Eye (tissue), 1 donor: ENCODE results near the gene ESPL1.

ENCODE experiments used
- DNase-seq: peaks from one replicate; pipeline ENCODE4 v3.0.0-alpha.2; 2015

The ESPL1 gene

DNA sequence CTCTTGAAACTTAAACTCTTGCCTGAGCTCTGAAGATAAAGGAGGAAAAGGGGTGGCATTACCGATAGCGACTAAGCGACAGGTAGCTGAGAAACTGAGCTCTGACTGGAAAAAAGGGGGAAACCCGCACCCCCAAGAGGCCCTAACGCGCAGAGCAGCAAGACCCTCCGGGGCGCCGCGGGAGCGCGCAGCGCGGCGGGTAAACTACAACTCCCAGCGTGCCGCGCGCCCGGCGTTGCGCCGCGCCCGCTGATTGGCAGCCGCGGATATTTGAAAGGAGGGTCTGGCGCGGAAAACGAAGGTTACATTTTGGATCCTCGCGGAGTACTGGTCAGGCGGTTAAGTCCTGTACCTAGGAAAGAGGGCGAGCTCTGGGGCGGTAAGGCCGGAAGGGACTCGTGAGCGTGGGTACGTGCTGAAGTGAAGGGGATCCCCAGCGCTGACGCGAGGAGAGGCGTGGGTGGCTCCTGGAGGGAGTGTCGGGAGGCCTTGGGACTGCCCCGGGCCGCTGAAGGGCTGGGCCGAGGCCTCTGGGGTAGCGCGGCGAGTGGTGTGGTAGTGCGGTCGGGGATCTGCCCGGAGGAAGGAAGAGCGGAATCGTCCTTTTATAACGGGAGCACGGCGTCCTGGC, at the start of gene ESPL1:
Gene ESPL1, plus strand, starts transcription at position 301 of the 631 bp plus-strand sequence. CDS start 468 bp downstream, outside the sequence.
- peak; percentile 91 for DNase-seq

DNA sequence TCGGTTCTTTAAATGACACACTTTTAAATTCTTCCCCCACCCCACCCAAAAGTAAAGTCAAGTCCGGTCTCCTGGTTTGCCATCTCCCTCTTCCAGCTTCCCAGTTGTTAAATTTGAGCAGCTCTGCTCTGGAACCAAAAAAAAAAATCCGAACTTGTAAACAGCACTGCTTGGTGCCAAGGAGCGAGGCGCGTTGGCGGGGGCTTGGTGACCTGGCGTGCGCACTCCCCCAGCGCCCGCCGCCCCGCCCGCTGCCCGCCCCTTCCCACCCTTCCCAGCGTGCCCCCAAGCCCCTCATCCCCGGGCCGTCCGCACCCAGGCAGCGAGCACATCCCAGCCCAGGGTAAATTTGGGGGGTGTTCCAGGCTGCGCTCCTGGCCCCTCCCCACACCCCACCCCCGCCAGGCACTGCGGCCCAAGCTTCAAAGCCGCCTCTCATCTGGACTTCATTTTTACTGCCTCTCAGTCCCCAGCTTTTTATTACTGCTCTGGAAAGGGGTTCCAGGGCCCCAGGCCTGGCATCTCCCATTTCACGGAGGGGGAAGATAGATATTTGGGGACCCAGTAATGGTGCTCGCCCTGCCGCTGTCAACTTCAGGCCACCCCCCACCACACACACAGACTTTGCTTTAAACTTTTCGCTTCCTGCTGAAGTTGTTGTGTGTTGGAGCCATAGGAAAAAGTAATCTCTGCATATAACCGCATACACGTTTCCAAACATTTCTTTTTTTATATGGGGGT, 49.4 kb upstream of the ESPL1 start:
- peak; percentile 48 for DNase-seq

DNA sequence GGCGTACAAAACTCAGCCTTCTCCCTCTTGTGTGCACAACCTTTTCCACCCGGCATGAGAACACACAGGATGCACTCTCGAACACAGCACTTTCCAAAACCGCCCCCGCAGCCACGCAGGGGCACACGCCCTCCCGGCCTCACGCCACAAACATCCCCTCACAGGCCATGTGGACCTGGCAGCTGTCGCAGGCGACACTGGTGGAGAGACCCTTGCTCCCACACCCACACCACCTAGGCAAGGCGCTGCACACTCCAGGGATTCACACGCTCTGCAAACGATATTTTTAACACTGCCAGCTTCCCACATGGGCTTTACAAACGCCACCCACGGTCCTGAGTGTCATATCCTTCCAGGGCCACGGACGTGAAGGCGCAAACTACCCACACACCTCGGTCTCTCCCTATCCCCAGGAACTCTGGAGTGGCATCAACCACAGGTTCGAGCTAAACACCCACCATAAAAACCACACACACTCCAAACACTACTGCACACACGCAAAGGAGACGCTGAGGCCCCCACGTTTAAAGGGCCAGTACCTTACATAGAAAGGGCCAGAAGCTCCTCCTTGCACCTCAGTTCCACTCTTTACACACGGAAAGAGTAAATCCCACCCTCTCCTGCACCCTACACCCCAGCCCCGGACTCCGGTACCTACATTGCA, 48.7 kb upstream of the ESPL1 start:
- DNase-seq: peak; percentile 68

DNA sequence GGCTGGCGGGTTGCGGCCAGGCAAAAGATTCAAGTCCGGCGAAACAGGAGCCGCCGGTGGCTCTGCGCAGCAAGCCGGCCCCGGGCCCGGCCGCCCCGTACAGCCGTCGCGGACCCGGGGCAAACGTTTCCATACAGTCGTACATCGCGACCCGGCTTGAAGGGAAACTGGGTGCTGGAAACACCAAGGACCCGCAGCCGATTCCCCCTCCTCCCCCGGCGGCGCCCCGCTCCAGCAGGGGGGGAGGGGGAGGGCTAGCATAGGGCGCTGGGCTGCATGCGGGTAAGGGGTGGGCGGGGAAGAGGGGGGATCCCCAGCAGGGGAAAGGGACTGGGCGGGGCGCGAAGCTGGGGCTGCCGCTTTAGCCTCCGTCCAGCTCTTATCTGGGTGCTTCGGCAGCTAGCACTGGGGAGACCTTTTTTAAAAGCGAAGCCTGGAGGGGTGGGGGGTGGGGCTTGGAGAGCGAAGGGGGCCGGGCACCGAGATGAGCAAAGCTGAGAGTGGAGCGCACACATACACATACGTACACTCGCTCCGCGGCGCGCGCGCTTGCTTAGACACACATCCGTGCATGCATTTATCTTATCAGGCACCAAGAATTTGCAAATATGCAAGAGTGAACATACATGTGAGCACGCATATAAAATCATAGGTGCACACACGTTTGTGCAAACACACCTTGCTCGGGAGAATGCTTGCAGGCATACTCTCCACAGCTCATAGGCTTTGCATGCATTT, 48.0 kb upstream of the ESPL1 start:
- DNase-seq: peak; percentile 90

DNA sequence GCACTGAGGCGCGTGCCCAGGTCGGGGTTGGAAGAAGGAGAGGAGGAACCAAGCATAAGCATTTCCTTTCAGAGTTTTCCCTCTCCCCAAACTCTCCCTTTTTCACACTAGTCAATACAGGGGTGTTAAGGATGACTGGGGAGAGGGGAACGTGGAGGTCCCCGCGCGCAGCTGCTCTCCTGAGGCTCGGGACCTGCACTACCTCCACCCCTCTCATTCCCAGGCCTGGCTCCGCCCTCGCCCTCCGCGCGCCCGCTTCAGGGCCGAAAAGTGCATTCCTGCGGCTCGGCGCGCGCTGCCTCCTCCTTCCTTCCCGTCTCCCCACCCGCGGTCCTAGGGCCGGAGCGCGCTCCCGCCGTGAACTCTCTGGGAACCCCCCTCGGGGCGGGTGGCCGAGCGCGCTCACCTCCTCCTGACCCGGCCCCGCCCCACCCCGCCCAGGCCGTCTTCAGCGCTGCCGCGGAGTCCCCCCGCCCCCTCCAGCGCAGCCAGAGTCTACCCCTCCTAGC, 47.4 kb upstream of the ESPL1 start:
- DNase-seq: peak; percentile 94

DNA sequence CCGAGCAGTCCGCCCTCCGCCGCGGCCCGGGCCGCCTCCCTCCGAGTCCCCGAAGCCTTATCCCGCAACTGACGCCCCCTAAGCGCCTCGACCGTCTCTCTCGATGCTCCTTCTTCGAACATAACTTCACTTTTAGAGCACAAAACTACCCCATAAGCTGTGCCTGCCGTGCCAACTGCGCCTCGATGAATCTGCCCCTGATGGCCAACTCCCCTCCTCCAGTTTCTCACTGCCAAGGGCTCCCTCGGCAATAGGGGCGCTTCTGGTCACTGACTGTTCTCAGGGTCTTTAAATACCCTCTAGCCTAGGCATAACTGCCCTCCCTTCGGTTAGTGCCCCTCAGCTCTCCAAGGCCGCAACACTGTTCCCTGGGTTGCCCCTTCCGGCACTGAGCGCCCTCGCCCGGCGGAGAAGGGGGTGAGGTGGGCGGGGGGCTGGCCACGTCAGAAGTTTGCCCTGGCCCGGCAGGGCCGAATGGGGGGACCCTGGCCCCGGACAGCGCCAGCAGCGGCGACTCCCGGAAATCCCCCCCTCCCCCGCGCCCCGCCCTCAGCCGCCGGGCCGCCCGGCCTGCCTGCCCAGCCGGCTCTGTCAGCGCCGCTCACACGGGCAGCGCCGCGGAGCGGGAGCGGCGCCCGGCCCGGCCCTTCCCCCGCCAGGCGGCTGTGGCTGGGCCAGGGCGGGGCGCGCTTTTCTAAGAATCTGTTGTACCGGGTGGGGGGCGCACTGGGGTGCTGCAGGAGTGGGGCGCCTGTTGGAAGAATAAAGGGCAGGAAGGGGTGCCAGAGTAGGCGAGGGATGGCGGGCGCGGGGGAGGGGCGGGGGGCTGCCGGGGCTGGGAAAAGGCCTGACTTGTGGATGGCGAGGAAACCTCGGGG, 46.7 kb upstream of the ESPL1 start:
- peak; percentile 87 for DNase-seq

DNA sequence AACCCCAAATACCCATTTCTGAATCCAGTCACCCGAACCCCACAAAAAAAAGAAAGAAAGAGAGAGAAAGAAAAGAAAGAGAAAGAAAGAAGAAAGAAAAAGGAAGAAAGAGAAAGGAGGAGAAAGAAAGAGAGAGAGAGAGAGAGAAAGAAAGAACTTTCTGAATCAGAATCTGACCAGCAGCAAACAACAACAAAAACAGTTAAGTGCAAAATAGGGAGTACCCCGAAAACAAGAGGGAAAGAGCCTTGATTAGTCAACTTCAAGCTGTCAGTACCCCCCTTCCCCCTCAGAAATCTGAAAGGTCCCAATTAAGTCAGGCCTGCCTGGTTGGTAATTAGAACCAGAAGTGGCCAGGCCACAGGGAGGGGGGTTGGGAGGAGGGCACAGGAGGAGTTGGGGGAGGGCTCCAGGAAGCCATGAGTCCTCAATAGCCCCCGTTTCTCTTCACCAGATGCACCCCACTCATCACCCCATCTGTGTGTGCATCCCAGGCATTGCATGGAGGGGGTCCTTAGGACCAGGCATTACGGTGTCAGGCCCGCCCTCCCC, 45.9 kb upstream of the ESPL1 start:
- peak; percentile 73 for DNase-seq

DNA sequence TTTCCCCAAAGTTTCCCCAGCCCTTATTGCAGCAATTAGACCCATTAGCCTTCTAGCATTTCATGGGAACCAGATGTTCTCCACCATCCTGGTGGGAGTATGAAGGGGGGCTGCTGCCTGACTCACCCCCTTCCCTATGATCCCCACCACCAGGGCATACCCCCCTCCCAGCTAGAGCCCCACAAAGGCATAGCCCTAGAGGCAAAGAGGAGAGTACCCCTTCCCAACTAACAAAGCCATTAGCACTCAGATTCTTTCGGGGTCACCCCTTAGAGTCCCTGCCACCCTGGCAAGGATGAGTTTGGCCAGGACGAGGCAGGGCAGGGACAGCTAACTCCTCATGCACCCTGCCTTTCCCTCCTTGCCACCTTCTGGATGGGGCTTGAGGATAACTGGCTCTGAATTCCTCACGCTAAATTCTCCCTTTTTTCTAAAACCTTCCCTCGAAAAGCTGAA, 45.3 kb upstream of the ESPL1 start:
- peak; percentile 66 for DNase-seq

DNA sequence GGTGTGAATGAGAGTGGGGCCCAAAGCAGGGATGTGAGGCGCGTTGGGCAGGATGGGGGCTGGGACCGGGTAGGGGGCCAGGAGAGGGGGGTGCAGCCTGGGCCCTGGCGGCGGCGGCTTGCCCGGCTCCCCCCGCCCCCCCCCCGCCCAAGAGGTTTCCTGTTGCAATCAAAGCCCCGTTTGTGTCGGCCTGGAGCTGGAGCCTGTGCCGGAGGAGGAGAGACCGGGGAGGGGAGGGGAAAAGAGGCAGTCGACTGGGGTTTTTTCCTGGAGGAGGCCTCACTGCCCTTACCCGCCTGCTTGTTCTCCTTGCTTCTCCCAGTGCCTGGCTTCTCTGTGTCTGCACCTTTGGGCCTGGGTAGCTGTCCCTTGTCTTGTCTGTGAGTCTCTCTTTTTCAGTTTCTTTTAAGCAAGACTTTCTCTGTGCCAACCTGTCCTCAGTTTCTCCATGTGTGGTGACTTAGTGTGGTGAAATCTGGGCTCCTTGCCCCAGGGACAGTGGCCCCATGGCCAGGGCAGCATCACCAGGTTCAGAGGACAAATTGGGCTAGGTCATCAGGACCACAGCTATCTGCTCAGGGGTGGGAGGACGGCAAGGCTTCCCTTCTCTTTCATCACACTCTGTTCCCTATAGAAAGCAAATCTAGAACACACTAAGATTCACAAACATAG, 44.6 kb upstream of the ESPL1 start:
- DNase-seq: no peak

DNA sequence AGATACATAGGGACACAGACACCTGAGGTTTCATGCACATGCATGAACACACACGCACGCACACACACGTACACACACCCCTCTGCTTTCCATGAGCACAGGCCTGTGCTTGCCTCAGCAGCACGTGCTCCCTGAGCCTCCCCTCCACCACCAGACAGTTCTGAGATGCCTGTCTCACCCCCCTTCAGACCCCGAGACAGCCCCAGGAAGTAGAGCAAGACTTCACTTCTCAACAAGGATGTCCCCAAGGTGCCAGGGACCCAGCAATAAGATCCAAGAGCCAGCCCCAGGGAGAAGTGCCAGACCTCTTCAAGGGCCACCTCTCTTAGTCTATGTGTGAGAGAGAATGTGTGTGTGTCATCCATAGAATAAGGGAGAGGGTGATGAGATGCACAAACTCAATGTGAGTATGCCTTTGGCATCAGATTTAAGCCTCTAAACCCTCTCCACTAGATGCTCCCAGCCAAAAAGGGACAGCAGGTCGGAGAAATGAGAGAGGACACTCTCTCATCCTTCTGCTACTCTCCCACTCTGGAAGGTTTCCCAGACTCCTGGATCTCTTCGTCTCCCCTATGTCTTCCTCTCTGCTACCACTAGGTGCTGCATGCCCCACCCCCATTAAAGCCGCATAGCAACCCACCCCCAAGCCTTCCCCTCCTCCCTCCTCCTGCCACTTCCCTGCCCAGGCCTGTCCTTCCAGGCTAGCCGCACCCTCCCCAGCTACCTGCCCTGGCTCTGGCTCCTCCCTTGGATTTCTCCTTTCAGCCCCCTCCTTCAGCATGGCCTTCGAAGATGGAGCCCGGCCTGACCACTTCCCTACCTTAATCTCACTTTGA, 43.8 kb upstream of the ESPL1 start:
- peak; percentile 52 for DNase-seq

DNA sequence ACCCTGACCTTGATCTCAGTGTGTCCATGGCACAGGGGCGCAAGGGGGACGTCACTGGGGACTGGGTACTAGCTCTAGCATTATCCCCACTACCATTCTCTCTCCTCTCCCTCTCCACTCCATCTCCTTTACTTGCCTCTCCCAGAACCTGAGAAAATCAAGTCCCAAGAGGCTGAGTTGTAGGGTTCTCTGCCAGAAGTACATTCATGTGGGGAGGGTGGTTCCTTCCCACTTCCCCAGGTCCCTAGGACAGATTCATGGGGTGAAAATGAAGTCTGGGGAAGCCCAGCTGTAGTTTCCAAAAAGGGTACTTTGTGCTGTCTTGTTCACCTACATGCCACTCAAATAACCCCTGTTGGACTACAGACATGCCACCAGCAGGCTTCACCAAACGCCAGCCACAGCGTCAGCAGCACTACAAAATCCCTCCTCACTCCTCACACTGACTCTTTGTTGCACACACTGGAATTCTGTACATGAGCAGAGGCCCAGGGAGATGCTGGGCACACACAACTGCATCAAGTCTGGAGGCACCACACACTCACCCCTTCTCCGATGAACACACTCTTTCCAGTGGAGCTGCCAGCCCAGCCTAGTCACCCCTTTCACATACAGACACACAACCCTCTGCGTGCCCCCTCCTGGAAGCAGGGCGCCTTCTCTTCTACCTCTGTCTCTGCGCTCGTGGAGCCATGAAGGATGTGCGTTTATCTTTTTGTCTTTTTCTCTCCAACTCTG, 43.0 kb upstream of the ESPL1 start:
- no peak for DNase-seq

DNA sequence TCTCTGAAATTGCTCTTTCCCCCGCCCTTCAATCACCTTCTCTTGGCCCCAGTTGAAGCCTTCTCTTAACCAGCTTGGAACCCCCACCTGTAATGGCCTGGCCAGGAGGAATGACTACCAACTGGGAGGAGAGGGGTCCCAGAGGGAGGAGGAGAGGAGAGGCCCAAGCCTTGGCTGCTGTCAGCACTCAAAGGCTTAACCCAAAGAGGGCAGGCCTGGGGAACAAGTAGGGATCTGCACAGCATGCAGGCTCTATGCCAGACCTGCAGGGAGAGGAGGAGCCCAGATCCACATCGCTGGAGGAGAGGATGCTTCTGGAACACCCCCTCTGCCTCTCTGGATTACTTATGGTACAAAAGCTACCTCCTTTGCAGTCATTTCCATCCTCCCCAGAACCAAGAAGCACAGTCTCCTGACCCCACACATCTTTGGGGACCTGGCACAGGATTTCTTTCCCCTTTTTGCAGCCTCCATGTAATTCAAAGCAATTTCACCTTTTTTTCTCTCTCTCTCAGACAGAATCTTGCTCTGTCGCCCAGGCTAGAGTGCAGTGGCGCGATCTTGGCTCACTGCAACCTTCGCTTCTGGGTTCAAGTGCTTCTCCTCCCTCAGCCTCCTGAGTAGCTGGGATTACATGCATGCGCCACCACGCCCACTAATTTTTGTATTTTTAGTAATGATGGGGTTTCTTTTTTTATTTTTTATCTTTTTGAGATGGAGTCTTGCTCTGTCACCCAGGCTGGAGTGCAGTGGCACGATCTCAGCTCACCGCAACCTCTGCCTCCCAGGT, 42.3 kb upstream of the ESPL1 start:
- DNase-seq: no peak

DNA sequence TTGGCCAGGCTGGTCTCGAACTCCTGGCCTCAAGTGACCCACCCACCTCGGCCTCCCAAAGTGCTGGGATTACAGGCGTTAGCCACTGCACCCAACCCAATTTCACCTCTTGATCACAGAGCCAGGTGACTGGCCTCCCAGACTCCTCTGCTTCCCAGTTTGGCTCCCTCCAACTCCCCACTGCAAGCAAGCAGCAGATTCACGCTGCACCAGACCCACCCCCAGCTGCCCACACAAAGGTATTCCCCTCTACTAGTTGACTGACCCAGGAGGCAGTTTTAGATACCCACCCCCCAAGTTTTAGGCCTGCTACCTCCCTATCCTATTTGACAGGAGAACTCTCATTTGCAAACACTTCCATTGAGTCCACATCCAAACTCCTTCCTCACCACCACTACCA, 41.3 kb upstream of the ESPL1 start:
- no peak for DNase-seq

DNA sequence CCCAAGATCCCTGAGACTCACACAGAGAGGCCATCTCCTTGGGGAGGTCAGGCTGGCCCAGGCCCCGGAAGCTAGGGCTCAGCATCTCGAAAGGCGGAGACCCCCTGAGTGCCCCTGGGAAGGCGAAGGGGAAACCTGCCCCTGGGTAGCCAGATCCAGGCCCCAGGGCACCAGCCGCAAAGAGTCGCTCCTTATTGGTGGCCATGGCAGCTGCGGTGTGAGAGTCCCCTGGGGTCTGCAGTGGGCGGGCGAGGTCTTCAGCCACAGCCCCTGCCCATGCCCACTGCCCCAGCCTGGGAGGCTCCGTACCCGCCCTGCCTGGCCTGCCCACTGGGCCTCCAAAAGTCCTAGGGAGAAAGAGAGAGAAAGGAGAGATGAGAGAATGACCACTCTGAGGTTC, 40.8 kb upstream of the ESPL1 start:
- DNase-seq: no peak

DNA sequence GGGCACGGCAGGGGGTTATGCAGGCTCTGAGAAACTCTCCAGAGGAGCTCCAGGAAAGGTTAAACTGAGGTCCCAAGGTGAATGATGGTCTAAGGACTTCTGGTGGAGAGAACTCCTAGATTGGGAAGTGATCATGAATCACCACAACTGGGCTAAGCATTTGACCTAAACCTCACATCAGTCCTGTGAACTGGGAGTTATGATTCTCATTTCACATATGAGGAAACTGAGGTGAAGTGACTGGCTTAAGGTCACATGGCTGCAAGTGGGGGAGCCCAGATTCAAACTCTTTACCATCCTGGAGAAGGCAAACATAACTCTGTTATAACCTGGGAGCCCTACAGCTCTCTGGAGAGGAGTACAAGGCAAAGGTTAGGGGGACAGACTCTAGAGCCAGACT, 40.3 kb upstream of the ESPL1 start:
- DNase-seq: no peak

DNA sequence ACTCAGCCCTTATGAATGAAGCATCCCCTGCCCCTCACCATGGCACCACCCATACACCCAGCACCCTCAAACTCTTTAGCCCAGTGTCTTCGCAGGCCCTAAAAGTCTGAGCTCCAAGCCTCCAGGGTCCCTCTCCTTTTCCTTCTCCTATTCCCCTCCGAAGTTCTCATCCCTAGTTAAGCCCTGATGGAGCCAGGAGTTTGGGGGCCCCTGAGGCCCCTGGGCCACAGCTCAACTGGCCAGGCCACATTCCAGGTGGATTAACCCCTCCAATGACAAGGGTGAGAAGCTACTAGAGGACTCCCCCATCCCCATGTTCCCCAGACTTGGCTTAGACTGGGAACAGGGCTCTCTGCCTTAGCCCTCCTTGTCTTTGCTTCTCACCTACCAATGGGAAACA, 38.6 kb upstream of the ESPL1 start:
- DNase-seq: no peak

DNA sequence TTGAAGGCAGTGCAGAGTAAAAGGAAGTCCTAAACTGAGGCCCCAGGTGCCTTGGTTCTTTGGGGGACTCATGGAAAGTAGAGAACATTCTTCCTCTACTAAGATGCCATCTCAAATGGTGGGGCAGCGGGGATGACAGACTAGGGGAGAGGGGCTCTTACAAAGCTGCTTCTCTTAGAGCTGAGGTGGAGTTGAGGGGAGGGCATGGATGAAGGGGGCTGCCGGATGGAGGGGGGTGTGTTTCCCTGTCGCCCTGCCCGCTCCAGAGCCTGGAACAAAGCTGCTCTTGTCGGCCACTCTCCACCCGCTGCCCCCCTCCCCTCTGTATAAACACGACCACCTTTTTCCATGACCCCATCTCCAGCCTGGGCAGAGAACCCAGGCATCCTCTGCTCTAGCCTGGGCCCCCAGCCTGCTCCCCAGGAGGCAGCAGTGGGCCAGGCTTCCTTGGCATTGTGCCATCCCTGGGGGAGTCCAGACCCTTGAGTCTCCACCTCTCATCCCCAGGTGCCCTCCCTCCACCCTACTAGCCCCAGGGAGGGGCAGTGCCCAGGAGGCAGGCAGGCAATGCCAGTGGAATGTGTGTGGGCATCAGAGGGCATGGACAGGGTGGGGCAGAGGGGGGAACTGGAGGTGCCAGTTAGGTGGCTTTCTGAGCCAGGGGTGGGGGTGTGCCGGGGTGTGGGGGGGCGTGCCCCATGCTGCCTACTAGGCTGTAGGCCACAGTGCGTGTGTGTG, 37.8 kb upstream of the ESPL1 start:
- DNase-seq: no peak

DNA sequence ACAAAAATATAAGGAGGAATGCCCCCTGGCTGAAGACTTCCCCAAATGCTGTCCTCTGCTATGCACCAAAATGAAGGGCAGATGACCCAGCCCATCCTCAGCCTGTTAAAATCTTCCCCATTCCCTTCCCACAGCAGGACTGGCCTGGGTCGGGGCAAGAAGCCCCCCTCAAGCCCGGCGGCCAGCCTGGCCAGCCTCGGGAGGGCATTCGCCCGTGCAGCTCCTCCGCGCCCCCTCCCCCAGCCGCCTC, 36.5 kb upstream of the ESPL1 start:
- DNase-seq: no peak
